LNCAP (cell line): ENCODE data around the gene RNF13.

Experiments
- TF ChIP-seq, protein P1 (sequence below): fragments of 450-650 bp; IDR thresholded peaks from 2 replicates; pipeline ENCODE4 v1.5.1; 2017; ENCODE audit warnings: mild to moderate bottlenecking

Gene RNF13

DNA sequence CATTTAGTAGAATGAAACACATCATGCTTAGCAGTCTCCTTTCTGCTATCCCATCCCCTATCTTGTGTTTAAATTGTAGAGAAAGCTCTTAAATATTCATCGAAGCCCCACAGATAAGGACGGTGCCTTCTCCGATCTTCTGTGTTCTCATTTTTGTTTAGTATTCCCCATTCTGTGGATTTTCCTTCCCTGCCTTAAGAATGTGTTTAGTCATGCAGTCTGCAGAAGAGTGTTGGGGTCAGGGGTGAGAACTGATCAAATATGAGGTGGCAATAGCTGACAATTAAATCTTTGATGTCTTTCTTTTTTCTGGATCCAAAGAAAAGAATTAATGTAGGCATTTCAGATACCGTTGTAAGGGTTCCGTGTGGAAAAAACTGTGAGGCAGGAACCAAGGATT is 11.4 kb upstream of the RNF13 start:
- TF ChIP-seq, protein P1, sequence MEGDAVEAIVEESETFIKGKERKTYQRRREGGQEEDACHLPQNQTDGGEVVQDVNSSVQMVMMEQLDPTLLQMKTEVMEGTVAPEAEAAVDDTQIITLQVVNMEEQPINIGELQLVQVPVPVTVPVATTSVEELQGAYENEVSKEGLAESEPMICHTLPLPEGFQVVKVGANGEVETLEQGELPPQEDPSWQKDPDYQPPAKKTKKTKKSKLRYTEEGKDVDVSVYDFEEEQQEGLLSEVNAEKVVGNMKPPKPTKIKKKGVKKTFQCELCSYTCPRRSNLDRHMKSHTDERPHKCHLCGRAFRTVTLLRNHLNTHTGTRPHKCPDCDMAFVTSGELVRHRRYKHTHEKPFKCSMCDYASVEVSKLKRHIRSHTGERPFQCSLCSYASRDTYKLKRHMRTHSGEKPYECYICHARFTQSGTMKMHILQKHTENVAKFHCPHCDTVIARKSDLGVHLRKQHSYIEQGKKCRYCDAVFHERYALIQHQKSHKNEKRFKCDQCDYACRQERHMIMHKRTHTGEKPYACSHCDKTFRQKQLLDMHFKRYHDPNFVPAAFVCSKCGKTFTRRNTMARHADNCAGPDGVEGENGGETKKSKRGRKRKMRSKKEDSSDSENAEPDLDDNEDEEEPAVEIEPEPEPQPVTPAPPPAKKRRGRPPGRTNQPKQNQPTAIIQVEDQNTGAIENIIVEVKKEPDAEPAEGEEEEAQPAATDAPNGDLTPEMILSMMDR, result no peak

DNA sequence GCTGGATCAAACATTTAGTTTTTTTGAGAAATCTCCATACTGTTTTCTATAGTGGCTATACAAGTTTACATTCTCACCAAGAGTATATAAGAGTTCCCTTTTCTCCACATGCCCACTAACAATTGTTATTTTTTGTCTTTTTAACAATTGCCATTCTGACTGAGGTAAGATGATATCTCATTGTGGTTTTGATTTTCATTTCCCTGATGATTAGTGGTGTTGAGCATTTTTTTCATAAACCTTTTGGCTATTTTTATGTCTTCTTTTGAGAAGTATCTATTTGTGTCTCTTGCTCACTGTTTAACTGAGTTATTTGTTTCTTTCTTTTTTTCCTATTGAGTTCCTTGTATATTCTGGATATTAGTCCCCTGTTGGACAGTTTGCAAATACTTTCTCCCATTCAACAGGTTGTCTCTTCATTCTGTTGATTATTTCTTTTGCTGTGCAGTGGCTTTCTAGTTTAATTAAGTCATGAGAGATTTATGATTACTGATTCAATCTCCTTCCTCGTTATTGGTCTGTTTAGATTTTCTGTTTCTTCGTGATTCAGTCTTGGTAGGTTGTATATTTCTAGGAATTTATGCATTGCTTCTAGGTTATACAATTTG is 6.7 kb upstream of the RNF13 start:
- TF ChIP-seq, protein P1, result no peak

DNA sequence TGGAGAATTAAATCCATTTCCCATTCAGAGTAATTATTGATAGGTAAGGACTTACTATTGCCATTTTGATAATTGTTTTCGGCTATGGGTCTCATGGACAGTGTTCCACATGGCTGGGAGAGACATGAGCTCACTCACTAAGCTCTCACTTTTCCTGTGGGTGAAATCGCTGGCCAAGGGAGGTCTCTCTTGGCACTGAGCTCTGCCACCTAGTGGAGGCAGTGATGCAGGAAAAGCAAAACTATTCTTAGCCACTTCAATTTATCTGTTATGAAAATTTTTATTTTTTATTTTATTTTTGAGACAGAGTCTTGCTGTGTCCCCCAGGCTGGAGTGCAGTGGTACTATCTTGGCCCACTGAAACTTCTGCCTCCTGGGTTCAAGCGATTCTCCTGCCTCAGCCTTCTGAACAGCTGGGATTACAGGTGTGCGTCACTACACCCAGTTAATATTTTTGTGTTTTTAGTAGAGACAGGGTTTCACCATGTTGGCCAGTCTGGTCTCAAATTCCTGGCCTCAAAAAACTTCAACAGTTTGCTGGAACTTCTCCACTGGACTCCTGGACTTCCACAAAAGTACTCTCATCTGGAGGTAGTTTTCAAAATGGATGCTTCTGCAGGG is 4.7 kb upstream of the RNF13 start:
- TF ChIP-seq, protein P1, result peak; percentile 87

DNA sequence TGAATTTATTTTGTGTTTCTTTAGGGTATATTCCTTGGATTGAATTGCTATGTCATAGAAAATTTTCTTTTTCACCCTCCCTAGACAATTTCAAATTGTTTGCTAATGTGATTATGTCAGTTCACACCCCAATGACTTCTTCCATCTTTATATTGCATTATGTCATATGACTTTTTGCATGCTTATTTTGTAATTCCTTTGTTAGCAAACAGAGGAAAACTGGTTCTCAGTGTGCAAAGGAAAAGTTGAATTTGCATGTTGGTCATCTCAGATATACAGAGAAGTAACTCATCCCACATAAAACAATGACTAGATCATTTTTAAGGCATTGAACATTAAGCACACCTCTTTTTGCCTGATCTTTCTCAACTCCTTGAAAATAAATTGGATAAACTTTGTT is 3.3 kb upstream of the RNF13 start:
- TF ChIP-seq, protein P1, result no peak

DNA sequence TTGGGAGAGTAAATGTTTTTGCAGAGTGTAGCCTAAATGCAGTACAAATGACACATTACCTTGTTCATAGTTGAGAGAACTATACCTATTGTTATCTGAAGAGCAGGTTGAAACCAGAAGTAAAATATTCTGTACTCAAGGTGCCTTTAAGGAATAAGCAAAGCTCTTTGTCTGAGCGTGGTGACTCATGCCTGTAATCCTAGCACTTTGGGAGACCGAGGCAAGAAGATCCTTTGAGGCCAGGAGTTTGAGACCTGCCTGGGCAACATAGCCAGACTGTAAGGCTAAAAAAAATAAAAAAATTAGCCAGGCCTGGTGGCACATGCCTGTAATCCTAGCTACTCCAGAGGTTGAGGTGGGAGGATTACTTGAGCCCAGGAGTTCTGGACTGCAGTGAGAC is 2.2 kb upstream of the RNF13 start:
- TF ChIP-seq, protein P1, result no peak

DNA sequence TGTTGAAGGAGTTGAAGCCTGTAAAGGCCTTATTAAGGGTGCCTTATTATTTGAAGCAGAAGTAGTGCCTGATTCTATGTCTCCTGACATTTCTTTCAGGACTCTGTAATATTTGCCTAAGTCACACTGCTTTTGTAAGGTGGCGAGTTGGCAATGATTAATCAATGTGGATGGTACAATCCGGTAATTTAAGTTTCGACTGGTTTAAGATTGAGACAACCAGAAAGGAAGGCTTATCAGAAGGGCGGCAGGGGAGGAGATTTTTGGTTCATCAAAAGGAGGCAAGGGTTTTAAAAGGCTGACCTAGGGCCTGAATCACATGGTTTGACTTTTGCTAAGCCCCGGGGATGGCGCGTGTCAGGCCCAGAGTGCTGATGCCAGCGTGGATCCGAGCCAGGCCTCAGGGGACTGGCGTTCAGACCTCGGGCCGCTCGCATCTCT is 830 bp upstream of the RNF13 start:
- TF ChIP-seq, protein P1, result no peak

DNA sequence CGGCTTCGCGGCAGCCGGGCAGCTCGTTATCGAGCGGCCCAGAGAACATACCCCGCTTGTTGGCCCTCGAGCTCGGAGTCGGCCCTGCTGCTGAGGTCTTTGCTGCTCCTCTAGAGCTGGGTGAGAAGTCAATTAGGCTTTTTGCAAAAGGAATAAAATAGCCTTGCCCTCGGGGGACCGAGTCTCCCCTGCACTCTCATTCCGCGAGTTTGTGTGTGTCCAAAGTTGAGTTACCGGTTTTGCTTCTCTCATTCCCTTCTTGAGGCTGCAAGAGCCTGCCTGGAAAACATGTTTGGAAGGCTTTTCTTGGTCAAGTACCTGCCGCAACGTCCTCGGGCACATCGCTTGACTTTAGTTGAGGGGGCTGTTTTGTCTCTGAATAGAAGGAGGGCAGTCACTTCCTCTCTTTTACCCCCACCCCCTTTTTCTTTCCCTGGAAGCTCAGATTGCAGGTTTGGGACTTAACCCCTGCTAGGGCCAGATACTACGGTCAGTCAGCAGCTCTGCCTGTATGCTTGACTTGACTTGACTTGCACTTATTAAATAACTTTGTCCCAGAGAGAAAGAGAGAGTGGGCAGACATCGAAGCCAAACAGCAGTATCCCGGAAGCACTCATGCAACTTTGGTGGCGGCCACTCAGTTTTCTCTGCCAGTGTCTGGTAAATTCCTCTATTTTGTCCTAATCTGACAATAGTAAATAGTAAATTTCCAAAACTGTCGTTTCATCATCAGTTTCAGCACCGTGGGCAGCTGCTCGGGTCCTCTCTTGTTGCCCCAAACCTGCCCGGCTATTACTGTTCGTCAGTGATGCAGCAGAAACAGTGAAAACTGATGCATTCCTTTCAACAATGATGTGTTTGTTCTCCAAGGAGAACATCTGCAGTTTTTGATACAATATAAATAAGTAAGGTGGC is 609 bp downstream of the RNF13 start:
- TF ChIP-seq, protein P1, result no peak
